ENCODE results near the gene TCOF1. TPM values are rescaled to one million over a fixed set of nuclear protein-coding genes. Genes with fewer than 3 reads are reported as not detected.

Gene TCOF1
- total and polyA plus RNA-seq, 2 experiments from 2014 or later, result 86.8 to 165 TPM

DNA sequence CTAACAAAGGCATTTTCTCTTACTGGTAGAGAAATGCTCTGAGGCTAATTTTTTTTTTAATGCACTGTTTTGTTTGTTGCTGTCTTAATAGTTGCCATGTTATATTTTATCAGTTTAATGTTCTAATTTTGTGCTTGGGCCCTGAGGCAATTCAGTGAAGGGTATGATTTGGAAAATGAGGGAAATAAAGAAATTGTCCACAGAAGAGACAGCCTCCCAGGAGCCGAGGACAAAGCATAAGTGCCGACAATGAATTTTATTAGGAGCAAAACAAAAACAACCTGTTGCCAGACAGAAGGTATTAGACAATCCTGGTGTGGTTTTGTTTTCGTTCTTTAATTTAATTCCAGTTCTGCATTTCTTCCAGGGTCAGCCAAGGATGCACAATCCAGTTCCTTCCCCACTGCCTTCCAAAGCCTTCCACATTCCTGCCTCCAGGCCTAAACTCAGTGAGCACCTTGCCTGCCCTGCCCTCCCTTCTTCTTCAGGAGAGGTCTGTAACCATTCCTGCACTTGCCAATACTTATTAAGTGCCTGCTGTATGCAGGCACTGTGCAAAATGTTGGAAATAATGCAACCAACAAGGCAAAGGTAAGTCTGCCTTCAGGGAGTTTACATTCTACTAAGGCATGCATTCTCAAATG, 4.3 kb upstream of the TCOF1 start:
- H3K79me2 ChIP-seq (replicated peaks; ENCODE audit: insufficient read depth), result peaks cover 6% of the 10 kb centered on the region
- Mint-ChIP-seq H3K27ac (no peak overlapping the region), H3K27me3 (ENCODE audit: insufficient read depth, low read depth, poor library complexity) (peaks cover 2% of the 10 kb centered on the region), H3K4me3 (no peak overlapping the region; the same call in 2 of the 3 replicates), H3K36me3 (ENCODE audit: low read depth) (no peaks in the 10 kb centered on the region), H3K4me1 (peaks cover 16% of the 10 kb centered on the region), H3K9me3 (no peaks in the 10 kb centered on the region)
- H2AFZ ChIP-seq, result no peak overlapping the region
- TF ChIP-seq JUNB (IDR thresholded peaks at IDR 0.05; ENCODE audit: unreplicated experiment), result no peak
- TF ChIP-seq NANOG (IDR thresholded peaks at IDR 0.05; ENCODE audit: borderline replicate concordance), result no peak
- no peak for TF ChIP-seq STAT1 (IDR thresholded peaks at IDR 0.05; ENCODE audit: unreplicated experiment)
- TF ChIP-seq ZNF462 (CRISPR knock-in tag; IDR thresholded peaks at IDR 0.05), result no peak
- TF ChIP-seq ZNF114 (CRISPR knock-in tag; IDR thresholded peaks at IDR 0.05), result no peak
- no peak for TF ChIP-seq REST (IDR thresholded peaks at IDR 0.05; ENCODE audit: unreplicated experiment)
- no peak for TF ChIP-seq EZH2phosphoT487 (IDR thresholded peaks at IDR 0.05; ENCODE audit: unreplicated experiment)
- TF ChIP-seq ETS1 (IDR thresholded peaks at IDR 0.05), result no peak
- H3K4me1 ChIP-seq (ENCODE audit: insufficient read depth), result peaks cover 10% of the 10 kb centered on the region; the same call in 1 of the 2 replicates
- no peaks in the 10 kb centered on the region for H3K27me3 ChIP-seq (ENCODE audit: insufficient read depth)
- no peaks in the 10 kb centered on the region for H4K20me1 ChIP-seq (replicated peaks; ENCODE audit: insufficient read depth)
- no peak overlapping the region for H3K4me2 ChIP-seq
- no peaks in the 10 kb centered on the region for H3K36me3 ChIP-seq (ENCODE audit: insufficient read depth)
- H3K4me3 ChIP-seq, result no peak overlapping the region
- H3K9me2 ChIP-seq (ENCODE audit: insufficient read depth), result no peaks in the 10 kb centered on the region
- DNase-seq (ENCODE audit: low spot score) (no peak), ATAC-seq (no peak)
- no peak overlapping the region for H3K27ac ChIP-seq (ENCODE audit: low read depth)
- no peaks in the 10 kb centered on the region for H3F3A ChIP-seq (replicated peaks; ENCODE audit: low read depth)

Data from GM23338 (cell line).